H9 (cell line): ENCODE results near the gene CBLL1. TPM values are rescaled to one million over a fixed set of nuclear protein-coding genes. Genes with fewer than 3 reads are reported as not detected.

ENCODE experiments used
- DNase-seq: peaks from one replicate; pipeline ENCODE4 v3.0.0-alpha.2; 2017
- H2AFZ ChIP-seq: one replicate; pipeline ENCODE4 v1.6.1; 2013; ENCODE audit warnings: mild to moderate bottlenecking, low read length, control low read depth, moderate library complexity
- H2AK5ac ChIP-seq: 2 replicates; pipeline ENCODE4 v1.6.1; 2013; ENCODE audit warnings: low read length, control low read depth, mixed read lengths; ENCODE audit not compliant: insufficient read length
- H2BK120ac ChIP-seq: one replicate; pipeline ENCODE4 v1.6.1; 2013; ENCODE audit warnings: low read depth, mild to moderate bottlenecking, low read length, control low read depth, inconsistent platforms; ENCODE audit not compliant: poor library complexity, severe bottlenecking
- H2BK12ac ChIP-seq: 2 replicates; pipeline ENCODE4 v1.6.1; 2013; ENCODE audit warnings: low read length, control low read depth, mixed read lengths, low read depth; ENCODE audit not compliant: insufficient read length
- H2BK15ac ChIP-seq: 2 replicates; pipeline ENCODE4 v1.6.1; 2013; ENCODE audit warnings: low read depth, low read length, control low read depth
- H2BK20ac ChIP-seq: one replicate; pipeline ENCODE4 v1.6.1; 2013; ENCODE audit warnings: low read depth, mild to moderate bottlenecking, low read length, control low read depth, inconsistent platforms; ENCODE audit not compliant: poor library complexity, severe bottlenecking
- H2BK5ac ChIP-seq: 2 replicates; pipeline ENCODE4 v1.6.1; 2013; ENCODE audit warnings: low read length, control low read depth, mixed read lengths; ENCODE audit not compliant: insufficient read length
- H3K14ac ChIP-seq: 2 replicates; pipeline ENCODE4 v1.6.1; 2013; ENCODE audit warnings: low read length, control low read depth; ENCODE audit not compliant: insufficient read depth
- H3K18ac ChIP-seq: 2 replicates; pipeline ENCODE4 v1.6.1; 2013; ENCODE audit warnings: low read depth, mild to moderate bottlenecking, mixed read lengths, low read length, control low read depth; ENCODE audit not compliant: insufficient read length
- H3K23ac ChIP-seq: 2 replicates; pipeline ENCODE4 v1.6.1; 2013; ENCODE audit warnings: low read length, control low read depth, mixed read lengths, low read depth; ENCODE audit not compliant: insufficient read length
- H3K23me2 ChIP-seq: 2 replicates; pipeline ENCODE4 v1.6.1; 2013; ENCODE audit warnings: low read depth, mild to moderate bottlenecking, mixed read lengths, low read length, control low read depth; ENCODE audit not compliant: insufficient read length, poor library complexity, severe bottlenecking
- H3K27ac ChIP-seq: 2 replicates; pipeline ENCODE4 v1.5.1; 2013; ENCODE audit warnings: low read length, control low read depth, mixed read lengths, low read depth; ENCODE audit not compliant: insufficient read length
- H3K27me3 ChIP-seq: 2 replicates; pipeline ENCODE4 v1.6.1; 2013; ENCODE audit warnings: low read length, control low read depth, inconsistent platforms; ENCODE audit not compliant: insufficient read depth
- H3K4ac ChIP-seq: 2 replicates; pipeline ENCODE4 v1.6.1; 2013; ENCODE audit warnings: low read depth, mild to moderate bottlenecking, control low read depth, inconsistent platforms, low read length, moderate library complexity
- H3K4me1 ChIP-seq: 2 replicates; pipeline ENCODE4 v1.6.1; 2013; ENCODE audit warnings: low read length, control low read depth, inconsistent platforms; ENCODE audit not compliant: insufficient read depth
- H3K4me2 ChIP-seq: 2 replicates; pipeline ENCODE4 v1.6.1; 2013; ENCODE audit warnings: low read length, control low read depth, mixed read lengths; ENCODE audit not compliant: insufficient read length, insufficient read depth
- H3K56ac ChIP-seq: 2 replicates; pipeline ENCODE4 v1.6.1; 2013; ENCODE audit warnings: low read depth, mild to moderate bottlenecking, mixed read lengths, low read length, control low read depth; ENCODE audit not compliant: insufficient read length
- H3K79me1 ChIP-seq: 2 replicates; pipeline ENCODE4 v1.6.1; 2013; ENCODE audit warnings: low read depth, mild to moderate bottlenecking, moderate library complexity, low read length, control low read depth, inconsistent platforms; ENCODE audit not compliant: insufficient read depth, poor library complexity, severe bottlenecking
- H3K79me2 ChIP-seq: 2 replicates; pipeline ENCODE4 v1.6.1; 2013; ENCODE audit warnings: low read length, control low read depth, inconsistent platforms; ENCODE audit not compliant: insufficient read depth
- H3K9ac ChIP-seq: 2 replicates; pipeline ENCODE4 v1.6.1; 2013; ENCODE audit warnings: low read length, control low read depth, mixed read lengths; ENCODE audit not compliant: insufficient read length; ENCODE audit errors: extremely low read depth
- H3K9me3 ChIP-seq: one replicate; pipeline ENCODE4 v1.6.1; 2013; ENCODE audit warnings: low read depth, low read length, inconsistent platforms; ENCODE audit not compliant: control insufficient read depth
- H3T11ph ChIP-seq: one replicate; pipeline ENCODE4 v1.6.1; 2013; ENCODE audit warnings: mild to moderate bottlenecking, low read length, control low read depth, inconsistent platforms
- H4K20me1 ChIP-seq: one replicate; pipeline ENCODE4 v1.6.1; 2013; ENCODE audit not compliant: control insufficient read depth, insufficient read length, insufficient read depth
- H4K5ac ChIP-seq: 2 replicates; pipeline ENCODE4 v1.6.1; 2013; ENCODE audit warnings: low read depth, mild to moderate bottlenecking, mixed read lengths, low read length, control low read depth; ENCODE audit not compliant: insufficient read length
- H4K8ac ChIP-seq: replicated peaks from 2 replicates; pipeline ENCODE4 v1.6.1; 2013; ENCODE audit warnings: low read length, control low read depth, mixed read lengths, low read depth; ENCODE audit not compliant: insufficient read length
- H4K91ac ChIP-seq: 2 replicates; pipeline ENCODE4 v1.6.1; 2013; ENCODE audit warnings: low read depth, mild to moderate bottlenecking, moderate library complexity, mixed read lengths, low read length, control low read depth; ENCODE audit not compliant: insufficient read length
- H3K27ac Mint-ChIP-seq, 3 experiments: 2 replicates in 2 of 3; 3 replicates in 1 of 3; pipeline ENCODE4 v1.8.0; 2020 to 2021; ENCODE audit warnings: mixed read lengths in 3 of 3, mild to moderate bottlenecking in 1 of 3, moderate library complexity in 1 of 3
- H3K27me3 Mint-ChIP-seq: 2 replicates; pipeline ENCODE4 v1.8.0; 2021; ENCODE audit warnings: low read depth, mild to moderate bottlenecking, moderate library complexity, mixed read lengths
- H3K36me3 Mint-ChIP-seq, 3 experiments: 2 replicates in 2 of 3; 3 replicates in 1 of 3; pipeline ENCODE4 v1.8.0; 2020 to 2021; ENCODE audit warnings: low read depth in 3 of 3, mixed read lengths in 3 of 3; ENCODE audit not compliant: insufficient read depth in 1 of 3
- H3K4me1 Mint-ChIP-seq, 2 experiments: 2 replicates each; pipeline ENCODE4 v1.8.0; 2020; ENCODE audit warnings: mixed read lengths in 2 of 2
- H3K4me3 Mint-ChIP-seq, 2 experiments: 2 replicates in 1 of 2; 3 replicates in 1 of 2; pipeline ENCODE4 v1.8.0; 2020 to 2021; ENCODE audit warnings: mild to moderate bottlenecking in 2 of 2, mixed read lengths in 2 of 2, moderate library complexity in 1 of 2
- H3K9me3 Mint-ChIP-seq, 2 experiments: 2 replicates in 1 of 2; 3 replicates in 1 of 2; pipeline ENCODE4 v1.8.0; 2020; ENCODE audit warnings: mild to moderate bottlenecking in 2 of 2, mixed read lengths in 2 of 2, moderate library complexity in 1 of 2
- CTCF ChIP-seq: fragments of 200-600 bp; sonication (generic); conservative IDR thresholded peaks from 3 replicates; pipeline ENCODE4 v1.8.0; 2021; ENCODE audit warnings: antibody characterized with exemption, mild to moderate bottlenecking
- WGBS: extraction: QIAGEN DNeasy Blood & Tissue Kit; methylation state at CpG from one replicate; pipeline ENCODE4 v1.1.7; 2013; ENCODE audit warnings: missing lambda C conversion rate, low lambda C conversion rate, mixed read lengths; ENCODE audit not compliant: insufficient read length; ENCODE audit errors: extremely low coverage; 5-methylcytosine and 5-hydroxymethylcytosine counted together
- total RNA-seq: library from RNA; stranded (reverse); gene quantifications from 2 replicates; pipeline ENCODE4 v1.2.1, GENCODE V29; 2021

Gene CBLL1
- total RNA-seq, 1 experiment from 2014 or later, result 32.2 TPM

- no CpG with 5 or more reads among the region's 1 CpG for WGBS
Observed at GRCh38 chr7:107712896-107713295, 31.0 kb upstream of the CBLL1 start.

More at GRCh38 chr7:107712896-107713295, 31.0 kb upstream of the CBLL1 start:
- Histone ChIP-seq H4K8ac (no peak overlapping the region), H3K4ac (no peak overlapping the region), H3K9me3 (no peaks in the 10 kb centered on the region), H3K23me2 (no peaks in the 10 kb centered on the region), H4K91ac (no peak overlapping the region), H3K4me1 (no peaks in the 10 kb centered on the region), H3K56ac (no peak overlapping the region), H3K79me1 (no peaks in the 10 kb centered on the region), H2BK20ac (no peak overlapping the region), H2BK120ac (no peak overlapping the region), H3K9ac (no peak overlapping the region), H2AFZ (no peak overlapping the region), H3K79me2 (no peaks in the 10 kb centered on the region), H2BK12ac (no peak overlapping the region), H2BK15ac (no peak overlapping the region), H2AK5ac (no peak overlapping the region), H3K4me2 (no peak overlapping the region), H3T11ph (no peak overlapping the region), H3K14ac (no peak overlapping the region), H3K27me3 (no peaks in the 10 kb centered on the region), H3K23ac (no peak overlapping the region), H4K20me1 (no peaks in the 10 kb centered on the region), H3K27ac (no peak overlapping the region), H2BK5ac (no peak overlapping the region), H4K5ac (no peak overlapping the region), H3K18ac (no peak overlapping the region)
- no peaks in the 10 kb centered on the region for H3K9me3 Mint-ChIP-seq
- H3K4me3 Mint-ChIP-seq, result no peak overlapping the region
- no peaks in the 10 kb centered on the region for H3K27me3 Mint-ChIP-seq
- no peak overlapping the region for H3K27ac Mint-ChIP-seq
- TF ChIP-seq CTCF, result no peak
- no peaks in the 10 kb centered on the region for H3K4me1 Mint-ChIP-seq
- no peaks in the 10 kb centered on the region for H3K36me3 Mint-ChIP-seq
- no peak for DNase-seq
